ENCODE measurements around the gene CCL11.

DNA sequence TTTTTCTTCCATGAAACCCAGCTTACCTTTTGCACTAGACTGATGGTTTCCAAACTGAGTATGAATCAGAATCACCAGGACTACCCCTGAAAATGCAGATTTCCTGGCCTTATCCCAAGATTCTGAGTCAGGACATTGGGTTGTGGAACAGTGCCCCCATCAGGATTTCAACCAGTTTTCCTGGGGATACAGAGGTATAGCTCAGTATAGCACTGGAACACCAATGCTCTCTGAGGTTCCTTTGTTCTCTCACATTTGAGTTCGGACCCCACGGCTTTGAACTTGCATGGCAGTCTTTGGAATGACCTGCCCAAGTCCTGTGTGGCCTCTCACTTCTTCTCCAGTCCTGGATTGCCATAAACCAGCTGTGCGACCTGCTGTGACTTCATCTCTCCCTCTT is 20.9 kb downstream of the CCL11 start:
- TF ChIP-seq, protein P1, sequence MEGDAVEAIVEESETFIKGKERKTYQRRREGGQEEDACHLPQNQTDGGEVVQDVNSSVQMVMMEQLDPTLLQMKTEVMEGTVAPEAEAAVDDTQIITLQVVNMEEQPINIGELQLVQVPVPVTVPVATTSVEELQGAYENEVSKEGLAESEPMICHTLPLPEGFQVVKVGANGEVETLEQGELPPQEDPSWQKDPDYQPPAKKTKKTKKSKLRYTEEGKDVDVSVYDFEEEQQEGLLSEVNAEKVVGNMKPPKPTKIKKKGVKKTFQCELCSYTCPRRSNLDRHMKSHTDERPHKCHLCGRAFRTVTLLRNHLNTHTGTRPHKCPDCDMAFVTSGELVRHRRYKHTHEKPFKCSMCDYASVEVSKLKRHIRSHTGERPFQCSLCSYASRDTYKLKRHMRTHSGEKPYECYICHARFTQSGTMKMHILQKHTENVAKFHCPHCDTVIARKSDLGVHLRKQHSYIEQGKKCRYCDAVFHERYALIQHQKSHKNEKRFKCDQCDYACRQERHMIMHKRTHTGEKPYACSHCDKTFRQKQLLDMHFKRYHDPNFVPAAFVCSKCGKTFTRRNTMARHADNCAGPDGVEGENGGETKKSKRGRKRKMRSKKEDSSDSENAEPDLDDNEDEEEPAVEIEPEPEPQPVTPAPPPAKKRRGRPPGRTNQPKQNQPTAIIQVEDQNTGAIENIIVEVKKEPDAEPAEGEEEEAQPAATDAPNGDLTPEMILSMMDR (IDR thresholded peaks at IDR 0.05), result peak; percentile 25 to 45 (median 38)
- no peak for TF ChIP-seq POLR2A (IDR thresholded peaks at IDR 0.05)
